Measurements from ENCODE around the gene LTC4S. TPM values are rescaled to one million over a fixed set of nuclear protein-coding genes. Genes with fewer than 3 reads are reported as not detected.

Gene LTC4S
- total and polyA plus RNA-seq, 2 donors (not counting 3 experiments of a cell fraction or from before 2014, with no cell fraction given): 0.95 to 6.3 TPM

DNA sequence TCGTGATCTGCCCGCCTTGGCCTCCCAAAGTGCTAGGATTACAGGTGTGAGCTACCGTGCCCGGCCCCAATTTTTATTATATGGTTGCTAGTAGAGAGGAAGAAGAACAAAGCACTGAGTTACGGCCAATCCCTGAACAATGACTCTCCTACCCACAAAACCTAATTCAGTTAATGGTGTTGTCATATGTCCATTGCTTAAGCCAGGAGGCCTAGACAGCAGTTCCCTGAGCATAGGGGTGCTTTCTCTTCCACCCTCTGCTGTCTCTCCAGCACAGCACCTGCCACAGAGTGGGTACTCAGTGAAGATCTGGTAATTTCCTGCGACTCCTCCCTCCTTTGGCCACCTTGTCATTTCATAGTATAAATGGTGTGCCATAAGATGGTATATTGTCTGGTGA is 21.4 kb upstream of the LTC4S start:
- Histone ChIP-seq H3K9me3 (replicated peaks; ENCODE audit: control insufficient read depth, insufficient read depth, low read length) (no peaks in the 10 kb centered on the region), H4K20me1 (replicated peaks; ENCODE audit: control insufficient read depth, extremely low read depth, insufficient read depth, low read length) (no peaks in the 10 kb centered on the region), H3K4me1 (ENCODE audit: control insufficient read depth, extremely low read depth, insufficient read depth, low read length) (peaks cover 7% of the 10 kb centered on the region), H3K9ac (replicated peaks; ENCODE audit: extremely low read depth, insufficient read depth, low read length) (no peak overlapping the region), H2AFZ (ENCODE audit: low read depth, low read length) (no peak overlapping the region), H3K79me2 (ENCODE audit: control insufficient read depth, insufficient read depth, low read length) (peaks cover 16% of the 10 kb centered on the region), H3K27ac (ENCODE audit: insufficient read depth, low read depth, low read length) (no peak overlapping the region), H3K27me3 (ENCODE audit: control insufficient read depth in 2 of 2, insufficient read depth in 2 of 2, low read length in 2 of 2) (no peaks in the 10 kb centered on the region), H3K4me3 (replicated peaks in 1 of 3; ENCODE audit: insufficient read depth in 1 of 3, low read depth in 1 of 3, low read length in 3 of 3) (no peak overlapping the region), H3K9me1 (replicated peaks; ENCODE audit: control insufficient read depth, extremely low read depth, insufficient read depth, low read length) (no peaks in the 10 kb centered on the region), H3K36me3 (ENCODE audit: control insufficient read depth in 2 of 2, extremely low read depth in 1 of 2, insufficient read depth in 2 of 2, low read length in 2 of 2) (peaks cover 8 to 27% of the 10 kb centered on the region in 2 experiments), H3K4me2 (ENCODE audit: insufficient read depth, low read length) (no peak overlapping the region)
- CTCF ChIA-PET: interaction anchor here (2.1 kb wide), 1 partner anchor 9 kb away, joined by 10 read pairs; no protein-coding TSS in a partner anchor
- DNase-seq (ENCODE audit: low read depth, low spot score): no peak
- intact Hi-C loops (cut with micrococcal nuclease) (no loop called here), dilution Hi-C loops (cut with MboI; ENCODE audit: extremely low pct_ligation_motif_present, low sequenced_read_pairs) (no loop called here)
- TF ChIP-seq GATA2 (IDR thresholded peaks at IDR 0.05; ENCODE audit: insufficient read depth, insufficient read length, low read depth, low read length) (no peak), MYC (IDR thresholded peaks at IDR 0.05; ENCODE audit: low read depth, low read length) (no peak), FOS (IDR thresholded peaks at IDR 0.05; ENCODE audit: borderline replicate concordance, insufficient read depth, low read length) (no peak)
- no TSS peak for BruUV-seq (replicated peaks)
- no peak for FAIRE-seq
- POLR2A ChIA-PET: no interaction called here

DNA sequence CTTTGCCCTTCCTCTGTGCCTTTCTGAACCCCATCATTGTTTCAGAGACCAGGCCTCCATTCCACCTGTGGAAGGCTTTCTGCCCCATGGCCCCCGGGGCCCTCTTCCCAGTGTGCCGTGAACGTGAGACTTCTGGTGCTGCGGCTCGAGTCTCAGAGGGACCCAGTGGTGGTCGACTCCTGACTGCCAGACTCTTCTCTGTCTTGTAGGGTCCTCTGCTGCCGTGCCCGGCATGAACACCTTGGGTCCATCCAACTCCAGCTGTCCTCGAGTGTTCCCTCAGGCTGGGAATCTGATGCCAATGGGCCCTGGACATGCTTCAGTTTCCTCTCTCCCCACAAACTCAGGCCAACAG is 20.1 kb upstream of the LTC4S start:
- Histone ChIP-seq H3K36me3 (ENCODE audit: control insufficient read depth in 2 of 2, extremely low read depth in 1 of 2, insufficient read depth in 2 of 2, low read length in 2 of 2) (peaks cover 8 to 27% of the 10 kb centered on the region in 2 experiments), H3K27ac (ENCODE audit: insufficient read depth, low read depth, low read length) (no peak overlapping the region), H3K9me3 (replicated peaks; ENCODE audit: control insufficient read depth, insufficient read depth, low read length) (no peaks in the 10 kb centered on the region), H3K4me2 (ENCODE audit: insufficient read depth, low read length) (no peak overlapping the region), H3K79me2 (ENCODE audit: control insufficient read depth, insufficient read depth, low read length) (peaks cover 5% of the 10 kb centered on the region), H3K4me3 (replicated peaks in 1 of 3; ENCODE audit: insufficient read depth in 1 of 3, low read depth in 1 of 3, low read length in 3 of 3) (no peak overlapping the region), H3K4me1 (ENCODE audit: control insufficient read depth, extremely low read depth, insufficient read depth, low read length) (peaks cover 14% of the 10 kb centered on the region), H3K9me1 (replicated peaks; ENCODE audit: control insufficient read depth, extremely low read depth, insufficient read depth, low read length) (no peaks in the 10 kb centered on the region), H4K20me1 (replicated peaks; ENCODE audit: control insufficient read depth, extremely low read depth, insufficient read depth, low read length) (no peaks in the 10 kb centered on the region), H3K27me3 (ENCODE audit: control insufficient read depth in 2 of 2, insufficient read depth in 2 of 2, low read length in 2 of 2) (no peaks in the 10 kb centered on the region), H3K9ac (replicated peaks; ENCODE audit: extremely low read depth, insufficient read depth, low read length) (no peak overlapping the region), H2AFZ (ENCODE audit: low read depth, low read length) (no peak overlapping the region)
- FAIRE-seq (no peak), DNase-seq (ENCODE audit: low read depth, low spot score) (no peak)
- dilution Hi-C loops (cut with MboI; ENCODE audit: extremely low pct_ligation_motif_present, low sequenced_read_pairs): no loop called here
- ChIA-PET POLR2A (no interaction called here), CTCF (no interaction called here)
- intact Hi-C loops (cut with micrococcal nuclease): no loop called here
- no peak for TF ChIP-seq FOS (IDR thresholded peaks at IDR 0.05; ENCODE audit: borderline replicate concordance, insufficient read depth, low read length)
- TF ChIP-seq POLR2A (IDR thresholded peaks at IDR 0.05; ENCODE audit: low read depth, low read length): no peak
- TF ChIP-seq GATA2 (IDR thresholded peaks at IDR 0.05; ENCODE audit: insufficient read depth, insufficient read length, low read depth, low read length): no peak
- no peak for TF ChIP-seq EZH2 (IDR thresholded peaks at IDR 0.05; ENCODE audit: borderline replicate concordance, low read depth, low read length, severe bottlenecking)
- TF ChIP-seq, protein P1, sequence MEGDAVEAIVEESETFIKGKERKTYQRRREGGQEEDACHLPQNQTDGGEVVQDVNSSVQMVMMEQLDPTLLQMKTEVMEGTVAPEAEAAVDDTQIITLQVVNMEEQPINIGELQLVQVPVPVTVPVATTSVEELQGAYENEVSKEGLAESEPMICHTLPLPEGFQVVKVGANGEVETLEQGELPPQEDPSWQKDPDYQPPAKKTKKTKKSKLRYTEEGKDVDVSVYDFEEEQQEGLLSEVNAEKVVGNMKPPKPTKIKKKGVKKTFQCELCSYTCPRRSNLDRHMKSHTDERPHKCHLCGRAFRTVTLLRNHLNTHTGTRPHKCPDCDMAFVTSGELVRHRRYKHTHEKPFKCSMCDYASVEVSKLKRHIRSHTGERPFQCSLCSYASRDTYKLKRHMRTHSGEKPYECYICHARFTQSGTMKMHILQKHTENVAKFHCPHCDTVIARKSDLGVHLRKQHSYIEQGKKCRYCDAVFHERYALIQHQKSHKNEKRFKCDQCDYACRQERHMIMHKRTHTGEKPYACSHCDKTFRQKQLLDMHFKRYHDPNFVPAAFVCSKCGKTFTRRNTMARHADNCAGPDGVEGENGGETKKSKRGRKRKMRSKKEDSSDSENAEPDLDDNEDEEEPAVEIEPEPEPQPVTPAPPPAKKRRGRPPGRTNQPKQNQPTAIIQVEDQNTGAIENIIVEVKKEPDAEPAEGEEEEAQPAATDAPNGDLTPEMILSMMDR (IDR thresholded peaks at IDR 0.05; ENCODE audit: extremely low read depth in 1 of 2, insufficient read depth in 1 of 2, low read depth in 1 of 2, low read length in 2 of 2): no peak
- no peak for TF ChIP-seq POLR2AphosphoS5 (IDR thresholded peaks at IDR 0.05; ENCODE audit: insufficient read depth, low read depth, low read length)
- TF ChIP-seq, protein P2, sequence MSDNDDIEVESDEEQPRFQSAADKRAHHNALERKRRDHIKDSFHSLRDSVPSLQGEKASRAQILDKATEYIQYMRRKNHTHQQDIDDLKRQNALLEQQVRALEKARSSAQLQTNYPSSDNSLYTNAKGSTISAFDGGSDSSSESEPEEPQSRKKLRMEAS (IDR thresholded peaks at IDR 0.05; ENCODE audit: insufficient read depth, insufficient read length): no peak
- TF ChIP-seq JUN (IDR thresholded peaks at IDR 0.05; ENCODE audit: borderline replicate concordance, insufficient read depth, insufficient read length, low read depth): no peak
- no peak for TF ChIP-seq MYC (IDR thresholded peaks at IDR 0.05; ENCODE audit: low read depth, low read length)
- no TSS peak for BruUV-seq (replicated peaks)

All from endothelial cell of umbilical vein (primary cell).